Caco-2 (cell line): ENCODE data around the gene FOXP1. TPM values are rescaled to one million over a fixed set of nuclear protein-coding genes. Genes with fewer than 3 reads are reported as not detected.
A peak's percentile ranks its signal among the peaks of the same experiment; 100 is the strongest.

Experiments used
- BruUV-seq: library from RNA; stranded (reverse); fragments of 400-500 nt; replicated peaks from 2 replicates; lab custom pipeline; 2021; lab: Mats Ljungman, UMichigan
- CTCF ChIA-PET: fragments of 300-600 bp; sonication (Branson Sonifier 250); formaldehyde crosslinking; loops from one replicate; lab custom pipeline; 2022; ENCODE audit warnings: antibody characterized with exemption; lab: Charles Lee
- POLR2A ChIA-PET: fragments of 300-600 bp; sonication (Branson Sonifier 250); formaldehyde crosslinking; loops from one replicate; lab custom pipeline; 2022; ENCODE audit warnings: antibody characterized with exemption; lab: Charles Lee
- DNase-seq, 2 experiments: peaks; one replicate each; pipeline versions ENCODE4 v3.0.0 to v3.0.0-alpha.2; 2020 to 2022
- H3K27me3 ChIP-seq: replicated peaks from 2 replicates; pipeline ENCODE4 v1.6.0; 2011; ENCODE audit warnings: low read length; ENCODE audit not compliant: control insufficient read depth, insufficient read depth
- H3K36me3 ChIP-seq: 2 replicates; pipeline ENCODE4 v1.5.1; 2011; ENCODE audit warnings: low read length; ENCODE audit not compliant: control insufficient read depth, insufficient read depth
- H3K4me1 ChIP-seq: fragments of 250-450 bp; sonication (Bioruptor Pico); 2 replicates; pipeline ENCODE4 v1.5.1; 2020; ENCODE audit warnings: mild to moderate bottlenecking
- H3K4me3 ChIP-seq: 2 replicates; pipeline ENCODE4 v1.5.1; 2011; ENCODE audit warnings: low read depth, mild to moderate bottlenecking, control low read depth, low read length
- H3K9me3 ChIP-seq: fragments of 250-450 bp; sonication (Bioruptor Pico); 2 replicates; pipeline ENCODE4 v1.5.1; 2020; ENCODE audit warnings: mild to moderate bottlenecking, moderate library complexity
- H3K27ac Mint-ChIP-seq: one replicate; pipeline ENCODE4 v1.8.0; 2022; ENCODE audit warnings: mixed read lengths; ENCODE audit not compliant: unreplicated experiment
- H3K27me3 Mint-ChIP-seq: one replicate; pipeline ENCODE4 v1.8.0; 2022; ENCODE audit warnings: mixed read lengths; ENCODE audit not compliant: insufficient read depth, unreplicated experiment
- H3K36me3 Mint-ChIP-seq: one replicate; pipeline ENCODE4 v1.8.0; 2022; ENCODE audit warnings: mild to moderate bottlenecking, mixed read lengths; ENCODE audit not compliant: insufficient read depth, unreplicated experiment
- H3K4me1 Mint-ChIP-seq: one replicate; pipeline ENCODE4 v1.8.0; 2022; ENCODE audit warnings: low read depth, mixed read lengths; ENCODE audit not compliant: unreplicated experiment
- H3K4me3 Mint-ChIP-seq: one replicate; pipeline ENCODE4 v1.8.0; 2022; ENCODE audit warnings: mild to moderate bottlenecking, moderate library complexity, mixed read lengths; ENCODE audit not compliant: unreplicated experiment
- H3K9me3 Mint-ChIP-seq: one replicate; pipeline ENCODE4 v1.8.0; 2022; ENCODE audit warnings: mixed read lengths; ENCODE audit not compliant: unreplicated experiment
- intact Hi-C: fragments of 100-400 bp; cut with micrococcal nuclease; formaldehyde crosslinking; loops from one replicate; pipeline ENCODE4 v1.10.0; 2022; ENCODE audit not compliant: unreplicated experiment
- total RNA-seq: library from RNA; stranded (reverse); gene quantifications from 2 replicates; pipeline ENCODE4 v1.2.3, GENCODE V29; 2022
- TF ChIP-seq, protein P1 (sequence below), 2 experiments: fragments of 200-600 bp in 1 of 2; IDR thresholded peaks; 1 replicate in 1 of 2; 2 replicates in 1 of 2; pipeline versions ENCODE4 v1.5.1 to v1.8.0; 2011 to 2022; ENCODE audit warnings: antibody characterized with exemption in 1 of 2, control low read depth in 1 of 2, inconsistent platforms in 1 of 2, low read depth in 1 of 2, low read length in 1 of 2, mild to moderate bottlenecking in 1 of 2, moderate library complexity in 1 of 2; ENCODE audit not compliant: insufficient read depth in 1 of 2, severe bottlenecking in 1 of 2, unreplicated experiment in 1 of 2

FOXP1 gene
- total RNA-seq, 1 experiment from 2014 or later, result 131 TPM

DNA sequence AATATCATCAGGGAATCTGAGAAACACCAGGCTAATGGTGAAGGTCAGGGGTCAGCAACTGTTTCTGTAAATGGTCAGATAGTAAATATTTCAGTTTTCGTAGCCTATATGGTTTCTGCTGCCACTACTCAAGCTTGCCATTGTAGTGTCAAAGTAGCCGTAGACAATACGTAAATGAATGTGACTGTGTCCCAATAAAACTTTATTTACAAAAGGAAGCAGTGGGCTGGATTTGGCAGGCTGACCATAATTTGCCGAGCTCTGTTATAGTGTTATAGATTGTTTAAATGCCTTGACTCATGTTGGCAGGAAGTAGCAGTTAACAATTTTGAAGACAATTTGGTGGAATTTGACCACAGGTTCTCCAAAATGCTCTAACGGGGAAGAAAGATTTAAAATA is 548.2 kb downstream of the FOXP1 start:
- H3K36me3 ChIP-seq, result peaks cover 4% of the 10 kb centered on the region; the same call in 1 of the 2 replicates
- CTCF ChIA-PET, result no interaction called here

DNA sequence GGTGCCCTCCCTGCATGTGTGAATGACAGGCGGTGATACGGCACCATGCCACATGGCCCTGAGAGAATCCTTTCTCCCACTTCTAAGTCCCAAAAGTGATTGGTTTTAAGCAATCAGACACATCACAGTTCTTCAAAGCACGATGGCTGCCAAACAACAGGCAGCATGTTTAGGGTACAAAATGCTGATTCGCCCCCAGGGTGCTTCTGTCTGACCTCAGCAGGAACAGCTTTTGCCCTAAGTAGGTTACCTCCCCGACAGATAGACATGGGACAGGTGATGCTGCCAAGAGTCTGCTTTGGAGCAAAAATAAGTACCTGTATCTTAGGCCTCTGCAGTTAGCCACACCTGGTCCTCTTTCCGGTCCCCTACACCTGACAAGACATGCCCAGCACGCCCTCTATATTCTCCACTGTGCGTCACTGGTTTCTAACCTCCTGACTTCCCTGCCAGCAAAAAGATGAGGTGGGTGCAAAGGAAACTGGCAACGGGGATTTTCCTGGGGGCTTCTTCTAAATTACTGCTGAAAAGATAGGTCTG is 549.8 kb downstream of the FOXP1 start:
- H3K36me3 ChIP-seq, result 0 out of 2 replicates have a peak, but pooled peaks cover 3% of the 10 kb centered on the region
- no peaks in the 10 kb centered on the region for H3K9me3 ChIP-seq
- no peak overlapping the region for H3K4me3 ChIP-seq
- H3K27me3 ChIP-seq, result no peaks in the 10 kb centered on the region
- Mint-ChIP-seq H3K27ac (no peak overlapping the region), H3K27me3 (no peaks in the 10 kb centered on the region), H3K4me1 (no peaks in the 10 kb centered on the region), H3K4me3 (no peak overlapping the region), H3K9me3 (no peaks in the 10 kb centered on the region), H3K36me3 (peaks cover 88% of the 10 kb centered on the region)
- H3K4me1 ChIP-seq, result no peaks in the 10 kb centered on the region
- TF ChIP-seq, protein P1, sequence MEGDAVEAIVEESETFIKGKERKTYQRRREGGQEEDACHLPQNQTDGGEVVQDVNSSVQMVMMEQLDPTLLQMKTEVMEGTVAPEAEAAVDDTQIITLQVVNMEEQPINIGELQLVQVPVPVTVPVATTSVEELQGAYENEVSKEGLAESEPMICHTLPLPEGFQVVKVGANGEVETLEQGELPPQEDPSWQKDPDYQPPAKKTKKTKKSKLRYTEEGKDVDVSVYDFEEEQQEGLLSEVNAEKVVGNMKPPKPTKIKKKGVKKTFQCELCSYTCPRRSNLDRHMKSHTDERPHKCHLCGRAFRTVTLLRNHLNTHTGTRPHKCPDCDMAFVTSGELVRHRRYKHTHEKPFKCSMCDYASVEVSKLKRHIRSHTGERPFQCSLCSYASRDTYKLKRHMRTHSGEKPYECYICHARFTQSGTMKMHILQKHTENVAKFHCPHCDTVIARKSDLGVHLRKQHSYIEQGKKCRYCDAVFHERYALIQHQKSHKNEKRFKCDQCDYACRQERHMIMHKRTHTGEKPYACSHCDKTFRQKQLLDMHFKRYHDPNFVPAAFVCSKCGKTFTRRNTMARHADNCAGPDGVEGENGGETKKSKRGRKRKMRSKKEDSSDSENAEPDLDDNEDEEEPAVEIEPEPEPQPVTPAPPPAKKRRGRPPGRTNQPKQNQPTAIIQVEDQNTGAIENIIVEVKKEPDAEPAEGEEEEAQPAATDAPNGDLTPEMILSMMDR (IDR thresholded peaks at IDR 0.05; ENCODE audit: insufficient read depth in 1 of 2, low read depth in 1 of 2, low read length in 1 of 2, severe bottlenecking in 1 of 2, unreplicated experiment in 1 of 2), result no peak
- no peak for DNase-seq
- ChIA-PET POLR2A (no interaction called here), CTCF (no interaction called here)
- intact Hi-C loops, result no loop called here
- no TSS peak for BruUV-seq

More for the DNA sequence above, 548.2 kb downstream of the FOXP1 start:
- POLR2A ChIA-PET, result no interaction called here
- H3K4me1 Mint-ChIP-seq, result no peaks in the 10 kb centered on the region
- peaks cover 89% of the 10 kb centered on the region for H3K36me3 Mint-ChIP-seq
- H3K9me3 Mint-ChIP-seq, result no peaks in the 10 kb centered on the region
- no TSS peak for BruUV-seq
- TF ChIP-seq, protein P1 (IDR thresholded peaks at IDR 0.05; ENCODE audit: insufficient read depth in 1 of 2, low read depth in 1 of 2, low read length in 1 of 2, severe bottlenecking in 1 of 2, unreplicated experiment in 1 of 2), result no peak
- no peak overlapping the region for H3K4me3 Mint-ChIP-seq
- no peak overlapping the region for H3K27ac Mint-ChIP-seq
- intact Hi-C loops, result no loop called here
- no peaks in the 10 kb centered on the region for H3K4me1 ChIP-seq
- H3K9me3 ChIP-seq, result no peaks in the 10 kb centered on the region
- H3K27me3 ChIP-seq, result no peaks in the 10 kb centered on the region
- DNase-seq, result no peak
- H3K4me3 ChIP-seq, result no peak overlapping the region
- H3K27me3 Mint-ChIP-seq, result no peaks in the 10 kb centered on the region

DNA sequence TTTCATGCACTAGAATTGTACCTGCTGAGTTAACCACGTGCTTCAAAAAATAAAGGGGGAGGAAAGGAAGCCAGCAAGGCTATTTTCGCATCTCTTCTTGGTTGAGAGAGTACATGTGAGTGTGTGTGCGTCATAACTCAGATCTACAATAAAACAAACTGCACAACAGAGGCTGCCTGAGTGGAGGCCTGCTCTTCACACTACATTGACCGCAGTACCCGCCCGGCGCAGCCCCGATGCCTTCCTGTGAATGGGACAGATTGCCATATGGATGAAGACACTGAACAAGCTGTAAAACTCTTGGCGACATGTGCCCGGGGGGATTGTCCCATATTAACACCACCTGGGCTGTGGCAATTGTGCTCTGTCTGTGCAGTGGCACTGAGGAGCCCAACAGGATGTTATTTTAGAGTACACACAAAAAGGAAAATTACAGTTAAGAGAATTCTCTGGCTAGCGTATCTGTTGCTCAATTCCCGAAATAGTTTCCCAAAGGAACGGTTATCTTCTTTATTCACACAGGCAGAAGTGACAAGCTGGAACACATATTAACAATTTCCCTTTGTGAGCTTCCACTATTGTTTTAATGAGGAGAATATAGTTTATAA is 551.5 kb downstream of the FOXP1 start:
- Histone ChIP-seq H3K9me3 (no peaks in the 10 kb centered on the region), H3K27me3 (no peaks in the 10 kb centered on the region), H3K4me1 (peaks cover 4% of the 10 kb centered on the region; the same call in 1 of the 2 replicates), H3K36me3 (0 out of 2 replicates have a peak, but pooled peaks cover 3% of the 10 kb centered on the region), H3K4me3 (no peak overlapping the region)
- no peak overlapping the region for H3K4me3 Mint-ChIP-seq
- no TSS peak for BruUV-seq
- H3K36me3 Mint-ChIP-seq, result peaks cover 86% of the 10 kb centered on the region
- H3K9me3 Mint-ChIP-seq, result no peaks in the 10 kb centered on the region
- CTCF ChIA-PET, result no interaction called here
- TF ChIP-seq, protein P1 (IDR thresholded peaks at IDR 0.05; ENCODE audit: insufficient read depth in 1 of 2, low read depth in 1 of 2, low read length in 1 of 2, severe bottlenecking in 1 of 2, unreplicated experiment in 1 of 2), result no peak
- H3K27me3 Mint-ChIP-seq, result no peaks in the 10 kb centered on the region
- peaks cover 5% of the 10 kb centered on the region for H3K4me1 Mint-ChIP-seq
- peak overlapping the region; percentile 27 for H3K27ac Mint-ChIP-seq
- intact Hi-C loops, result no loop called here
- no peak for DNase-seq
- POLR2A ChIA-PET, result no interaction called here
